GM12874 (cell line): ENCODE data around the gene ANXA3.

Experiments used
- TF ChIP-seq, protein P1 (sequence below): IDR thresholded peaks from 2 replicates; pipeline ENCODE4 v1.5.1; 2011; ENCODE audit warnings: low read depth, mild to moderate bottlenecking, control low read depth, low read length, moderate library complexity; ENCODE audit not compliant: insufficient read depth

ANXA3 gene

DNA sequence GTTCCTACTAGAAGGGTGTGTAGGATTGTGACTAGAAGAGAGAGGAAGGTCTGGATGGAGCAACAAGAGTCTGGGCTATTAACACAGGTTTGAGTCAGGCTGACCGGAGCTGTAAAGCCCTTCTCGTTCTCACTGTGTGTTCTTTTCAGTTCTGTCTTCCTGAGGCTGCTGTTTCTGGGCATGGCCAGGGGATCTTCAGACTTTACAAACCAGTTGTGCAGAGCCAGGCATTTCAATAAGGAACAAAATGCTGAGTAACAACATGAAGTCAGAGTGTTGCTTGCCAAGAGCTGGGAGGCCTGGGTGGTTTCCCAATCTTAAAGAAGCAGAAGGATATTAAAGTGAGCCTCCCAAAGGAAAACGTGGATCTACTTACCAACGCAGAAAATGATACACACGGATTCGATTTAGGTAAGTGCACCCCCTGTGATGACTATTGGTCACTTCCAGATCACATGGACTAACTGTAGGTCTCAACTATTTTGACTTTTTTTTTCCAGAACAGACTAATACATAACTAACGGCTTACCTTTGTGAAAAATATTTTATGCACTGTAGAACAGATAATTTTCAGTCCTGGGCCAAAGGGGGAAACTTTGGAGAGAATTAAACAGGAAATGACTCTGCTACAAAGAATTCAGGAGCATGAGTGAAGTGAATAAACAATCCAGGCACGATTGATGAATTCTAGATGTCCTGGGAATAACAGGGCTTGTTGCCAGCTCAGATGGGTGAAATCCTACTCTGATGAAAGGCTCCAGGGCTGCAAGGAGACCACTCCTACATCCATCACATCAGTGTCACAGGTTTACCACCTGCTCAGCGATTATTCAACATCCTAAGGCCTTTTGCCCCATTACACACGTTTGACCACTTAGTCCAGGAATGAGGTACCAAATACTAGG, 94.5 kb downstream of the ANXA3 start:
- TF ChIP-seq, protein P1, sequence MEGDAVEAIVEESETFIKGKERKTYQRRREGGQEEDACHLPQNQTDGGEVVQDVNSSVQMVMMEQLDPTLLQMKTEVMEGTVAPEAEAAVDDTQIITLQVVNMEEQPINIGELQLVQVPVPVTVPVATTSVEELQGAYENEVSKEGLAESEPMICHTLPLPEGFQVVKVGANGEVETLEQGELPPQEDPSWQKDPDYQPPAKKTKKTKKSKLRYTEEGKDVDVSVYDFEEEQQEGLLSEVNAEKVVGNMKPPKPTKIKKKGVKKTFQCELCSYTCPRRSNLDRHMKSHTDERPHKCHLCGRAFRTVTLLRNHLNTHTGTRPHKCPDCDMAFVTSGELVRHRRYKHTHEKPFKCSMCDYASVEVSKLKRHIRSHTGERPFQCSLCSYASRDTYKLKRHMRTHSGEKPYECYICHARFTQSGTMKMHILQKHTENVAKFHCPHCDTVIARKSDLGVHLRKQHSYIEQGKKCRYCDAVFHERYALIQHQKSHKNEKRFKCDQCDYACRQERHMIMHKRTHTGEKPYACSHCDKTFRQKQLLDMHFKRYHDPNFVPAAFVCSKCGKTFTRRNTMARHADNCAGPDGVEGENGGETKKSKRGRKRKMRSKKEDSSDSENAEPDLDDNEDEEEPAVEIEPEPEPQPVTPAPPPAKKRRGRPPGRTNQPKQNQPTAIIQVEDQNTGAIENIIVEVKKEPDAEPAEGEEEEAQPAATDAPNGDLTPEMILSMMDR, result no peak

DNA sequence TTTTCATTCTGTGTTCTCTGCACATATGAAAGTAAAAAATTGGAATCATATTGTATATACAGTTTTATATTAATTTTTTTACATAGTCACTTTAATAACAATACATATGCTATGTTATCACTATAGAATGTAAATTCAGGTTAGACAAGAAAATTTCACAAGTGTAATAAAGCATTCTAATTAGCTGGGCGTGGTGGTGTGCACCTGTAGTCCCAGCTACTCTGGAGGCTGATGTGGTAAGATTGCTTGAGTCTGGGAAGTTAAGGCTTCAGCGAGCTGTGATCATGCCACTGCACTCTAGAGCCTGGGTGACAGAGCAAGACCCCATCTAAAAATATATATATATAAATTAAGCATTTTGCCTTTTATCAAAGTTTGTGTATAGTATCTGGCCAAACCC, 95.7 kb downstream of the ANXA3 start:
- TF ChIP-seq, protein P1, result no peak

DNA sequence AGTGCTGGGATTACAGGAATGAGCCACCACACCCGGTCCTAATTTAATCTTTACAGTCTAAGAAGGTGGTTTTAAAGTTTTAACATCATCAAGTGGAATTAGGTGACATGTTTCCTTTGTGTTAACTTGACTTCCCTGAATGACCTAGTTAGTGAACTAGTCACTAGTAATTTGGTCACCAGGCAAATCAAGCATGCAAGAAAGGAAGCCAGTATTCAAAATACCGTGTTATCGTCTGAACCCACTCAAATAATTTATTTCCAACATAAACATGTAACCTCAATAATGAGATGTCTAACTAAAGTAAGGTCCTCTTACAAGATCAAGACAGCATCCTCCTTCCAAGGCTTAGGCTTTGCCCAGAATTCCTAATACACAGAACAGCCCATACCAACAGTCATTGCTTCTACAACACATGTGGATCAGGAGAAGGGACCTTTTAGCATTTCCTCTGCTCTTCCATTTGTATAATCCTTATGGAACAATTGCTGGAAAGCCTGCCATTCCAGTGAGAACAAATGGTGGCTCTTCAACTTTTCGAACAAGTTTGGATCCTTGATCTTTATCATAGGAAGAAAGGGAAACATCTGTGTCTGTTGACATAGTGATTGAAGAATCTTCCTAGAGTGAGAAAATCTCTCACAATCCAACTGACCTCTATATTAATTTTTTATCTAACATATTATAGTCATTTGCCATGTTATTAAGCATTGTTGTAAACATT, 97.2 kb downstream of the ANXA3 start:
- TF ChIP-seq, protein P1, result no peak

DNA sequence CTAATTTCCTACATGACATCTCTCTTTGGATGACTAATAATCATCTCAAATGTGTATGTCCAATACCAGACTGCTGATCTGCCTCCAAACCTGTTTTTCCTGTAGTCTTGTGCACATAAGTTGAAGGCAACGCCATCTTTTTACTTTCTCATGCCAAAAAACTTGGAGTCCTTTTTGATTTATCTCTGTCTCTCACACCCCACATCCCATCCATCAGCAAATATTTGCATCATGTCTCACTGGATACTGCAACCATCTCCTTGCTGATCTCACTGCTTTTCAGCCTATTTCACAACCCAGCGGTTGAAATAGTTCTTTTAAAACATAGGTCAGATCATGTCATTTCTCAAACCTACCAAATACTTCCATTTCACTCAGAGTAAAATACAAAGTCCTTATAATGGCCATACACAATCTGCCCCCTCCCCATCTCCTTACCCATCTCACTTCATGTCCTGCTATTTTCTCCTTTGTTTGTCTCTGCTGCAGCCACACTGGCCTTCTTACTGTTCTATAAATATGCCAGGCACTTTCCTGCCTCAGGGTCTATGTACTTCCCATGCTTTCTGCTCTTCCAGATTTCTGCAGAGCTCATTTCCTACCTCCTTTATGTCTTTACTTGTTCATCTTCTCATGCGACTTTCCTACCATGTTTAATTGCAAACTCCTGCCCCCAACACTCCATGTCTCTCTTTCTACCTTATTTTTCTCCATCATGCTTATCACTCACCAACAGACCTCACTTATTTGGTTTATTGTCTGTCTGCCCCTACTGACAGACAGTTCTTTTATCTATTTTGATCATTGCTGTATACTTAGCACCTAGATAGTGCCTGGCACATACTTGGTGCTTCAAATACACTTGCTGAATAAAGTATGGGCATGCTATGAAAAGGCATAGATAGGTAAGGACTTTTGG, 98.8 kb downstream of the ANXA3 start:
- TF ChIP-seq, protein P1, result no peak

DNA sequence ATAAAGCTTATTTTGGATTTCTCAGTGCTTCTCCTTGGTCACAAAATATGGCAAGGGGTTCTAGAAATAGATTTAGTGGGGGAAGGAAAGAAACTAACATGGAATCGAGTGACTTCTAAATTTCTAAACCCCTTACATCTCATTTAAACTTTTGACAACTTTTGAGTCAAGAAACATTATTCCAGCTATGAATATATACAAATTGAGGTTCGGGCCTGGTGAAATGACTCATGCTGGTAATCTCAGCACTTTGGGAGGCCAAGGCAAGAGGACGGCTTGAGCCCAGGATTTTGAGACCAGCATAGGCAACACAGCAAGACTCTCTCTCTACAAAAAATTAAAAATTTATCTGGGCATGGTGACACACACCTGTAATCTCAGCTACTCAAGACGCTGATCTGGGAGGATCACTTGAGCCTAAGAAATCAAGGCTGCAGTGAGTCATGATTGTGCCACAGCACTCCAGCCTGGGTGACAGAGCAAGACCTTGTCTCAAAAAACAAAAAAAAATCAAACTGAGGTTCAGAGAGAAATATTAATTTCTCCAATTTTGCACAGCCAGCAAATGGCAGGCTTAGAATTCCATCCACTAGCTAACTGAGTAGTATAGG, 99.8 kb downstream of the ANXA3 start:
- TF ChIP-seq, protein P1, result no peak

DNA sequence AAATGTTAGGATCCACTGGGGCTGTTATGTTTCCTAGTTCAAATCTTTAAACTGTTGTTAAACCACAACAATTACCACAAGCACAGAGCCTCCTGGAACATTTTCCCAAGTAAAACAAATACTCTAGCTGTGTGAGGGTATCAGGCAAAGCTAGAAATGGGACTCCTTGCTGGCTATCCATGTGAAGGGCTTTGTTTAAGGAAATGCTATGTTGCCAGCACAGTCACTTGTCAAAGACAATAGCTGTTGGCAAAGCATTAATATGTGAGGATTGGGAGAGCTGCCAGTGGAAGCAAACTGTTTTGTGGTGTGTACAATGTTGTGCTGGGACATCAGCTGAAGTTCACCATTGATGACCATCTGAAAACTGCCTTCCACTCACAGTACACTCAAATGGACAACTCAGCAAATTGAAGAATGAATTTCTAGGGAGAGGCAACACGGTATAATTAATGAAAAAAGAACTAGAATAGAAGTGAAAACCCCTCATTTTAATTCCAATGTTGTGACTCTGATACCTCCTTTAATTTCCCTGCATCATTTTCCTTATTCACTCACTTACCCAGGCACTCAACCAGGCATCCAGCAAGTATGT, 100.8 kb downstream of the ANXA3 start:
- TF ChIP-seq, protein P1, result no peak
